H1 (cell line): ENCODE measurements around the gene UBAP1L. TPM values are rescaled to one million over a fixed set of nuclear protein-coding genes. Genes with fewer than 3 reads are reported as not detected.

Source experiments
- CTCF ChIA-PET: fragments of 300-600 bp; sonication (Branson Sonifier 250); formaldehyde crosslinking; loops from one replicate; lab custom pipeline; 2021; ENCODE audit not compliant: partially characterized antibody; lab: Charles Lee
- POLR2A ChIA-PET: fragments of 300-600 bp; sonication (Branson Sonifier 250); formaldehyde crosslinking; loops from one replicate; lab custom pipeline; 2021; ENCODE audit warnings: inconsistent platforms; ENCODE audit not compliant: partially characterized antibody; lab: Charles Lee
- DNase-seq, 2 experiments: peaks; one replicate each; pipeline versions ENCODE4 v3.0.0 to v3.0.0-alpha.2; 2010 to 2022; ENCODE audit warnings: low spot score in 2 of 2, low read depth in 1 of 2, mixed read lengths in 1 of 2
- FAIRE-seq: peaks from 2 replicates; lab custom pipeline; 2011; peaks lifted over from hg19 to GRCh38; lab: Jason Lieb, UNC
- H2AFZ ChIP-seq: 2 replicates; pipeline ENCODE4 v1.8.1; 2012; ENCODE audit warnings: low read length, inconsistent platforms
- H2AK5ac ChIP-seq: 2 replicates; pipeline ENCODE4 v1.6.1; 2013; ENCODE audit warnings: low read depth, low read length
- H2BK120ac ChIP-seq: replicated peaks from 2 replicates; pipeline ENCODE3; 2013; ENCODE audit warnings: low read depth, low read length, inconsistent platforms
- H2BK12ac ChIP-seq: 2 replicates; pipeline ENCODE4 v1.6.1; 2013; ENCODE audit warnings: low read depth, low read length
- H2BK15ac ChIP-seq: 2 replicates; pipeline ENCODE4 v1.6.1; 2013; ENCODE audit warnings: low read length
- H2BK20ac ChIP-seq: 2 replicates; pipeline ENCODE4 v1.6.1; 2013; ENCODE audit warnings: low read length
- H2BK5ac ChIP-seq: 2 replicates; pipeline ENCODE4 v1.6.1; 2013; ENCODE audit warnings: low read depth, low read length
- H3K14ac ChIP-seq: 2 replicates; pipeline ENCODE4 v1.6.1; 2013; ENCODE audit warnings: inconsistent platforms; ENCODE audit not compliant: insufficient read length
- H3K18ac ChIP-seq: 2 replicates; pipeline ENCODE4 v1.6.1; 2013; ENCODE audit warnings: low read length; ENCODE audit errors: extremely low read depth
- H3K23ac ChIP-seq: 2 replicates; pipeline ENCODE4 v1.6.1; 2013; ENCODE audit warnings: inconsistent platforms; ENCODE audit not compliant: insufficient read length
- H3K23me2 ChIP-seq: 2 replicates; pipeline ENCODE4 v1.6.1; 2013; ENCODE audit warnings: low read depth, low read length
- H3K27ac ChIP-seq: 2 replicates; pipeline ENCODE4 v1.6.1; 2011; ENCODE audit warnings: low read depth, low read length, inconsistent platforms
- H3K27me3 ChIP-seq, 4 experiments: replicated peaks in 1 of 4; 1 replicate in 1 of 4; 2 replicates in 3 of 4; pipeline versions ENCODE4 v1.6.1 to v1.8.1; 2011 to 2013; ENCODE audit warnings: low read length in 3 of 4, mild to moderate bottlenecking in 3 of 4, inconsistent platforms in 2 of 4, mixed read lengths in 2 of 4, moderate library complexity in 1 of 4; ENCODE audit not compliant: control insufficient read depth in 3 of 4, insufficient read depth in 3 of 4; ENCODE audit errors: extremely low read depth in 1 of 4
- H3K36me3 ChIP-seq, 4 experiments: 2 replicates each; pipeline versions ENCODE4 v1.6.1 to v1.8.1; 2011 to 2013; ENCODE audit warnings: mild to moderate bottlenecking in 4 of 4, low read length in 3 of 4, moderate library complexity in 2 of 4, control low read depth in 1 of 4, inconsistent platforms in 1 of 4; ENCODE audit not compliant: insufficient read depth in 4 of 4, control insufficient read depth in 2 of 4
- H3K4ac ChIP-seq: replicated peaks from 2 replicates; pipeline ENCODE3; 2013; ENCODE audit warnings: low read length, low read depth, mixed read lengths, inconsistent platforms; ENCODE audit not compliant: insufficient read length
- H3K4me1 ChIP-seq, 4 experiments: replicated peaks in 1 of 4; 1 replicate in 1 of 4; 2 replicates in 3 of 4; pipeline versions ENCODE4 v1.6.1 to v1.8.1; 2011 to 2013; ENCODE audit warnings: low read length in 3 of 4, inconsistent platforms in 2 of 4, mixed read lengths in 1 of 4; ENCODE audit not compliant: insufficient read depth in 4 of 4, control insufficient read depth in 3 of 4
- H3K4me2 ChIP-seq, 2 experiments: 2 replicates each; pipeline versions ENCODE4 v1.6.1 to v1.8.1; 2011 to 2013; ENCODE audit warnings: low read depth in 2 of 2, low read length in 2 of 2, control low read depth in 1 of 2, inconsistent platforms in 1 of 2, mild to moderate bottlenecking in 1 of 2; ENCODE audit not compliant: insufficient read depth in 1 of 2
- H3K4me3 ChIP-seq, 4 experiments: fragments of 200-600, 300-600 bp in 1 of 4; sonication (generic), shearing (Covaris generic), sonication (Bioruptor Twin) in 1 of 4; 2 replicates each; pipeline versions ENCODE4 v1.5.1 to v1.8.1; 2011 to 2016; ENCODE audit warnings: low read length in 4 of 4, low read depth in 3 of 4, control low read depth in 2 of 4, inconsistent platforms in 2 of 4, mild to moderate bottlenecking in 2 of 4, mixed read lengths in 1 of 4, moderate library complexity in 1 of 4; ENCODE audit not compliant: insufficient read depth in 2 of 4; ENCODE audit errors: extremely low read depth in 1 of 4
- H3K56ac ChIP-seq: replicated peaks from 2 replicates; pipeline ENCODE3; 2013; ENCODE audit warnings: low read depth, mild to moderate bottlenecking, mixed read lengths, low read length, inconsistent platforms; ENCODE audit not compliant: insufficient read length
- H3K79me1 ChIP-seq: 2 replicates; pipeline ENCODE4 v1.6.1; 2013; ENCODE audit warnings: low read depth, low read length, control low read depth
- H3K79me2 ChIP-seq, 2 experiments: 2 replicates each; pipeline versions ENCODE4 v1.6.1 to v1.8.1; 2012 to 2013; ENCODE audit warnings: low read length in 2 of 2, mild to moderate bottlenecking in 2 of 2, inconsistent platforms in 1 of 2; ENCODE audit not compliant: insufficient read depth in 2 of 2, control insufficient read depth in 1 of 2
- H3K9ac ChIP-seq, 4 experiments: replicated peaks in 1 of 4; 1 replicate in 1 of 4; 2 replicates in 3 of 4; pipeline versions ENCODE4 v1.6.1 to v1.8.1; 2011 to 2013; ENCODE audit warnings: low read depth in 3 of 4, low read length in 3 of 4, control low read depth in 2 of 4, mild to moderate bottlenecking in 2 of 4, moderate library complexity in 2 of 4, inconsistent platforms in 1 of 4; ENCODE audit errors: extremely low read depth in 1 of 4
- H3K9me3 ChIP-seq, 2 experiments: 2 replicates each; pipeline versions ENCODE4 v1.6.1 to v1.8.1; 2012 to 2013; ENCODE audit warnings: mild to moderate bottlenecking in 2 of 2, moderate library complexity in 2 of 2, control low read depth in 1 of 2, inconsistent platforms in 1 of 2, low read depth in 1 of 2, low read length in 1 of 2, mixed read lengths in 1 of 2; ENCODE audit not compliant: insufficient read depth in 2 of 2
- H4K20me1 ChIP-seq, 2 experiments: replicated peaks in 1 of 2; 2 replicates each; pipeline versions ENCODE3 to v1.8.1; 2011 to 2013; ENCODE audit warnings: inconsistent platforms in 2 of 2, low read length in 2 of 2, mild to moderate bottlenecking in 1 of 2; ENCODE audit not compliant: insufficient read depth in 2 of 2, control insufficient read depth in 1 of 2
- H4K5ac ChIP-seq: 2 replicates; pipeline ENCODE4 v1.6.1; 2013; ENCODE audit warnings: low read length, low read depth, mixed read lengths, inconsistent platforms; ENCODE audit not compliant: insufficient read length
- H4K8ac ChIP-seq: 2 replicates; pipeline ENCODE4 v1.8.0; 2013; ENCODE audit warnings: mild to moderate bottlenecking, moderate library complexity, low read length, inconsistent platforms; ENCODE audit not compliant: insufficient read depth; ENCODE audit errors: extremely low read depth
- H4K91ac ChIP-seq: replicated peaks from 2 replicates; pipeline ENCODE3; 2013; ENCODE audit warnings: low read length, mixed read lengths, inconsistent platforms; ENCODE audit not compliant: insufficient read length
- BCL11A ChIP-seq, 2 experiments: IDR thresholded peaks; one replicate each; pipeline ENCODE4 v1.6.1; 2011; ENCODE audit warnings: low read depth in 2 of 2, low read length in 2 of 2, mild to moderate bottlenecking in 2 of 2
- POLR2AphosphoS5 ChIP-seq: IDR thresholded peaks from 2 replicates; pipeline ENCODE4 v1.6.1; 2011; ENCODE audit warnings: low read depth, low read length
- RXRA ChIP-seq: IDR thresholded peaks from 2 replicates; pipeline ENCODE4 v1.6.1; 2011; ENCODE audit warnings: low read depth, mild to moderate bottlenecking, low read length, moderate library complexity; ENCODE audit not compliant: insufficient read depth
- SAP30 ChIP-seq: fragments of 300-600 bp; sonication (generic); IDR thresholded peaks from 2 replicates; pipeline ENCODE4 v1.7.1; 2012; ENCODE audit warnings: low read length, moderate library complexity, mild to moderate bottlenecking, inconsistent platforms; ENCODE audit not compliant: insufficient read depth, insufficient replicate concordance
- SUZ12 ChIP-seq: fragments of 200-600 bp; sonication (generic); IDR thresholded peaks from 2 replicates; pipeline ENCODE4 v1.6.1; 2012; ENCODE audit warnings: mild to moderate bottlenecking, inconsistent platforms, low read length, moderate library complexity, mixed read lengths
- ZNF274 ChIP-seq: IDR thresholded peaks from 2 replicates; pipeline ENCODE4 v1.7.0; 2012; ENCODE audit warnings: low read length, borderline replicate concordance; ENCODE audit errors: extremely low read depth
- WGBS, 2 experiments: shearing (Covaris generic) in 1 of 2; methylation state at CpG; one replicate each; pipeline versions ENCODE4 v1.1.6 to v1.1.7; 2013 to 2015; ENCODE audit warnings: low lambda C conversion rate in 2 of 2, mixed read lengths in 2 of 2, inconsistent platforms in 1 of 2, low coverage in 1 of 2, missing lambda C conversion rate in 1 of 2; ENCODE audit not compliant: insufficient replicate concordance in 2 of 2, insufficient coverage in 1 of 2, insufficient read length in 1 of 2; ENCODE audit errors: extremely low coverage in 1 of 2, missing lambda C conversion rate in 1 of 2; 5-methylcytosine and 5-hydroxymethylcytosine counted together
- polyA plus RNA-seq, 7 experiments: library from polyadenylated mRNA; depleted of rRNA in 3 of 7; stranded (reverse) in 5 of 7; unstranded in 2 of 7; fragments of >200 nt in 5 of 7; fragments of 200-250 nt in 2 of 7; gene quantifications; 1 replicate in 5 of 7; 2 replicates in 1 of 7; 4 replicates in 1 of 7; pipeline versions ENCODE4 v1.2.1 to v1.2.3, GENCODE V29; 2011 to 2013; ENCODE audit warnings: missing spikeins in 2 of 7, mixed read lengths in 2 of 7
- total RNA-seq: library from RNA; stranded (reverse); fragmentation: NEBNext Ultra II Directional; extraction: Animal tissue kit (Norgen Biotek cat#: 25700); gene quantifications from 2 replicates; pipeline ENCODE4 v1.2.1, GENCODE V29; 2021

UBAP1L gene
- total and polyA plus RNA-seq, 2 of the 8 experiments (the other 6 are each of a cell fraction or from before 2014, with no cell fraction given) = 0.67 to 1.7 TPM

GRCh38 chr15:65147902-65148301 lies 32.9 kb upstream of the UBAP1L start:
- Histone ChIP-seq H4K8ac (no peak overlapping the region), H3K36me3 (peaks cover 0 to 24% (median 11%) of the 10 kb centered on the region in 4 experiments; a peak in 5 of 8 replicates), H3K56ac (no peak overlapping the region), H3K9ac (no peak overlapping the region), H4K20me1 (no peaks in the 10 kb centered on the region), H3K23me2 (no peaks in the 10 kb centered on the region), H3K4me1 (no peaks in the 10 kb centered on the region), H2BK20ac (no peak overlapping the region), H4K5ac (no peak overlapping the region), H3K79me2 (no peaks in the 10 kb centered on the region), H2BK15ac (no peak overlapping the region), H3K9me3 (no peaks in the 10 kb centered on the region), H2BK12ac (no peak overlapping the region), H2BK120ac (no peak overlapping the region), H3K14ac (no peak overlapping the region), H3K27me3 (no peaks in the 10 kb centered on the region), H2AK5ac (no peak overlapping the region), H3K4me2 (no peak overlapping the region), H2BK5ac (no peak overlapping the region), H3K23ac (no peak overlapping the region)
- WGBS, 2 experiments = 93% methylated on average over 3 of the region's 3 CpGs; no CpG with 5 or more reads in 1 of the 2 experiments
- POLR2A ChIA-PET = no interaction called here
- DNase-seq = no peak
- CTCF ChIA-PET = interaction anchor here (0.6 to 1.7 kb wide), 4 partner anchors 12 to 115 kb away, joined by 3 to 5 read pairs (median 4); no protein-coding TSS in a partner anchor
- no peak for TF ChIP-seq SAP30
- no peak for TF ChIP-seq POLR2AphosphoS5
- no peak for TF ChIP-seq SUZ12
- no peak for TF ChIP-seq ZNF274
- TF ChIP-seq RXRA = no peak
- no peak for TF ChIP-seq BCL11A (IDR thresholded peaks at IDR 0.05; ENCODE audit: low read depth in 2 of 2, low read length in 2 of 2)
- TF ChIP-seq, all 59 proteins: peak for 0
- H3K27ac ChIP-seq = no peak overlapping the region
- no peak overlapping the region for H3K4me3 ChIP-seq
- H4K91ac ChIP-seq = no peak overlapping the region
- no peak overlapping the region for H2AFZ ChIP-seq
- no peaks in the 10 kb centered on the region for H3K79me1 ChIP-seq
- no peak for FAIRE-seq
- no peak overlapping the region for H3K18ac ChIP-seq
- no peak overlapping the region for H3K4ac ChIP-seq
